Stimulated activated CD8-positive, alpha-beta memory T cell treated with anti-CD3 and anti-CD28 coated beads, Interleukin-2, amount 100 ng/mL, for 48 hours (primary cell): ENCODE measurements around the gene ANKRD40CL.

Source experiments
- DNase-seq, 2 donors: peaks; one replicate each; pipeline ENCODE4 v3.0.0-alpha.2; 2020; ENCODE audit warnings: low read depth in 2 of 2

Gene ANKRD40CL

DNA sequence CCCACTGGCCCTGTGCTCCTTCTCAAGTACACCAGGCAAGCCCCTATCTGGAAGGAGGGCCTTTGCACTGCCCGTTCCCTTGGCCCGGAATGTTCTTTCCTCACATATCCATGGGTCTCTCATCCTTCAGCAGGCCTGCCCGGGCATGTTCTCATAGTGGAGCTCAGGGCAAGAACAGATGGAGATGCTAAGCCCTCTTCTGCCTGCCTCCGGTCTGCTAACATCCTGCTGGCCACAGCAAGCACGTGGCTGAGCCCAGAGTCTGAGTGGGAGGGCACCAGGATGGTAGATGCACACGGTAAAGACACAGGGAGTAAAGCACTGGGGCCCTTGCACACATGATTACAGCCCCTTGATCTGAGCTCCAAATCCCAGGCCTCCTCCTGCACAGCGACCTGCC is 19.8 kb upstream of the ANKRD40CL start:
- DNase-seq, result no peak

DNA sequence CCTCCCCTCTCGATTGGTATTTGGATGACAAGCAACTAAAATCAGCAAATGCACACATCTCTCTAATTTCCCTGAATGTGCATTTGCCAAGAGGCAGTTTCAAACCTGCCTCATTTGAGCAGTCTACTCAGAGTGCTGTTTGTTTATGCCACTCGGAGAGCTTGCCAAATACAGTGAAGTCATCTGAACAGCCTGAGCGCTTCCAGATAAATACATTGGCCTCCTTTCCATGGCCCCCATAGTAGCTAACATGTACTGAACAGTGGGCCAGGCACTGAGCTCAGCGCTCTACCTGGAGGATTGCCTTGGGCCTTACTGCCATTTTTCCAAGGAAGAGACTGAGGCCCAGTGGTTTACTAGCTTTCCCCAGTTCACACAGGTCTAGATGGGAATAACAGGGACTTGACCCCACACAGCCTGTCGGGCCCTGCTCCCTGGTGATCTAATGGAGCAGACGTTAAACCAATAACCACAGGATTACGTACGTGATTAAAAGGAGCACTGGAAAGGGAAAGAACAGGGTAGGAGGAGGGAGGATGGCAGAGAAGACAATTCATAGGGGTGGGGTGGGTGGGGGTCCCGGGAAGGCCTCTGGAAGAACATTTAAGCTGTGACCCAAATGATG is 18.7 kb upstream of the ANKRD40CL start:
- no peak for DNase-seq

DNA sequence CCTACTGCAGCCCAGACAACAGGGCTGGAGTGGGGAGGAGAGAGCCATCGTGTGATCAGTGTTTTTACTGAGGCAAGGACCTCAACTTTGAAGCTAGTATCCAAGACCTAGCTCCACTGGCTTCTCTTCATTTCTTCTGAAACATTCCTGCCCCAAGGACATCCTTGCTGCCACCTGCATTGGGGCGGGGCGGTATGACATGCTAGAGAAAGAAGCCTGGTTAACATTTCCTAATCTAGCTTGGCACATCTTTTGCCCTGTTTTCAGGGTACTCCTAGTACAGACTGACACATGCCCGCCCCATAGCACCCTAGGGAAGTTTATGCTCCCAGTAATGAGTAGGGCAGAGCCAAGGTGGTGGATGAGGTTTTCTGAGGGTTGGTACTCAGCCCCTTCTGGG is 17.8 kb upstream of the ANKRD40CL start:
- no peak for DNase-seq

DNA sequence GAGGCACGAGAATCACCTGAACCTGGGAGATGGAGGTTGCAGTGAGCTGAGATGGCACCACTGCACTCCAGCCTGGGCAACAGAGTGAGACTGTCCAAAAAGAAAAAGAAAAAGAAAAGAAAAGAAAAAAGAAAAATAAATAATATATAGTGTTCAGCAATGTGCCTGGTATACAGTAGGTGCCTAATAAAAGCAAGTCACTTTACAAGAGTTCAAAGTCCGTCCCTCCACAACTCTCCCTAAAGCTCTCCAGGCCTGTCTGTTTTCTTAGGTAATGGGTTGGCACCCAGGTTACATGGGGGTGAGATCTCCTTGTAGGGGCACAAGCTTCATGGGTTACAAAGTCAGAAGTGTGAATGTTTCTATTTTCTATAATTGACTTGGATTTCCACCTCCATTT is 16.6 kb upstream of the ANKRD40CL start:
- DNase-seq, result no peak

GRCh38 chr17:50783193-50783660 is 15.9 kb upstream of the ANKRD40CL start:
- DNase-seq, result peak; percentile 65 to 74

DNA sequence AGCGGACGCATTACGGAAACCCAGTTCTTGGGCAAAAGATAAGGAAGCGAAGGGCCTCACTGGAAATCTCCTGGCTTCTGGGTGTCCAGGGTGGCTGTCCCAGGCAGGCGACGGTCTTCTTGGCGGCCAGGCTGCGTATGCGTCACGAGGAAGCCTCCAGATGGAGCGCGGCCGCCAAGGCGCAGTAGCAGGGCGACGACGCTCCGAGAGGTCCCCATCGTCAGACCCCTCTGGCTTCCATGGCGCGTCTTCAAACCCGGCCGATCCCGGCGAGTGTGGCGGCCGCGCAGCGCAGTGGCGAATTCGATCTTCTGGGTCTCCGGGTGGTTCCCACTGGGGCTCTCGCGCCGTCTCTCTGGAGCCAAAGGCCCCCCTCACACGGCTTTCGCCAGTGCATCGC is 13.8 kb upstream of the ANKRD40CL start:
- no peak for DNase-seq

- DNase-seq, result peak in 1 of 2 donors; percentile 22
Observed at GRCh38 chr17:50779747-50780353, 12.5 kb upstream of the ANKRD40CL start.

DNA sequence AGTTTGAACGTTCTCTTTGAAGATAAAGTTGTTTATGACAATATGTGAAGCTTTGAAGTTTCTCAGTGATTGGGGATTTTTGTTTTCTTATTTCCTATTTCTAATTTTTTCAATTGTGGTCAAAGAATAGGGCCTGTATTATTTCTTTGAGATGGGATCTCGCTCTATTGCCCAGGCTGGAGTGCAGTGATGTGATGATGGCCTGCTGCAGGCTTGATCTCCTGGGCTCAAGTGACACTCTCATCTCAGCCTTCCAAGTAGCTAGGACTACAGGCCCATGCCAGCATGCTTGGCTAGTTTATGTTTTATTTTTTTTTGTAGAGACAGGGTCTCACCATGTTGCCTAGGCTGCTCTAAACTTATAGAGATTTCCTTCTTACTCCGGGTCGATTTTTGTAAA is 11.7 kb upstream of the ANKRD40CL start:
- no peak for DNase-seq

DNA sequence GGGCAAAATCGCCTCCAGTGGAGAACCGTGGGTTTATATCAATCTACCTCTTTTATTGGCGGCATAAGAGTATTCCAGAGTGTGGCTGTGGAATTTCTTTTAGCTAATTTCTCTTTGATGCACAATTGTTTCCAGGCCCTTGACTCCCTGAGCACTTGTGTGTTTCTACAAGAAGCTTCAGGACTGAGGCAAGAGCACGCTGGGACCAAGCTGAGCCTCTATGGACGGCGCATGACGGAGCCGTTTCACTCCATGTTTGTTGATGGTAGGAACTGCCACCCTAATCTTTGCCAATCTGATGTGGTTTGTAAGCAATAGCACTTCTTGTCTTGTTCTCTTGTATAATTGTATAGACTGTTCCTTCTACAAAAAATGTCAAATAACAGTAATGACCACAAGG is 11.2 kb upstream of the ANKRD40CL start:
- no peak for DNase-seq

DNA sequence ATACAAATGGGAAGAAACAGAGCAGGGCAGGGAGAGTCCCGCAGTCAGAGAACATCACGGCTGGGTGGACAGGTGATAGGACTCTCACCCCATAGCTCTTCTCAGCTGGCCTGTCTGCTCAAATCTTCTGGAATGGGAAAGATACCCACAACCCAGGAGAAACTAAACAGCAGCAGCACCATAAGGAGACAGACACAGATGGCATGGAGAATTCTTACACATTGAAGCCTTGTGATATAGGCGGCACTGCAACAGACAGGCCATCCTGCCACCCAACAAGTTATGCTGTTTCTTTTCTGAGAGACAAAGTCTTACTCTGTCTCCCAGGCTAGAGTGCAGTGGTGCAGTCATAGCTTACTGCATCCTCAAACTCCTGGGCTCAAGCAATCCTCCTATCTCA is 8.6 kb upstream of the ANKRD40CL start:
- DNase-seq, result no peak

GRCh38 chr17:50774225-50774803 is 7.0 kb upstream of the ANKRD40CL start:
- no peak for DNase-seq

DNA sequence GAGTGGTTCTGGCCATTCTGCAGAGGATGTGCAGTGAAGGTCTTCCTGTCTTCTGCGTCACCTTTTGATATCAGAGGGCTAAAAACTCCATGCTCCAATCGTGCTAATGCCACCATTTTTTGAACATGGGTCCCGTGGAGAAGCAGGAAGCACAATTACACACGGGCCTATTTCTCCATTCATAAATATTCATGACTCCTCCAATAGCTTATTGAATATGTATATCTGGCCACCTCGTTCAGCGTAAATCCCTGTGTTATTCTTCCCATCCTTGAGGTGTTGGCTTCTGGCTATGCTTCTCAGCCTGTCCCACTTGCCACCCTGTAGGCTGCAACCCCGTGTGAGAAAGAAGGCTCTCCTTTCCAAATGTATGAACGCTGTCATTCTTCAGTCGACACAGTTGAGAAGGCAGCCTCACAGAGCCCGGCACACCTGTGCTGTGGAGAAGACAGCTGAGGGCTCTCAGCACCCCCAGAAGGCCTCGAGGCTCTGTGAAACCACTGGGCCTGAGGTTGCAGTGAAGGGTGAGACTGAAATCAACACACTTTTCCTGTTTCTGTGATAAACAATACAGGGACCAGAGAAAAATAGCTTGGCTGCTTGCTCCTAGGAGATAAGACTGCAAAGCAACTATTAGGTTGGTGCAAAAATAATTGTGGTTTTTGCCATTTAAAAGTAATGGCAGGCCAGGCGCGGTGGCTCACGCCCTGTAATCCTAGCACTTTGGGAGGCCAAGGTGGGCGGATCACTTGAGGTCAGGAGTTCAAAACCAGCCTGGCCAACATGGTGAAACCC is 4.9 kb upstream of the ANKRD40CL start:
- DNase-seq, result no peak

DNA sequence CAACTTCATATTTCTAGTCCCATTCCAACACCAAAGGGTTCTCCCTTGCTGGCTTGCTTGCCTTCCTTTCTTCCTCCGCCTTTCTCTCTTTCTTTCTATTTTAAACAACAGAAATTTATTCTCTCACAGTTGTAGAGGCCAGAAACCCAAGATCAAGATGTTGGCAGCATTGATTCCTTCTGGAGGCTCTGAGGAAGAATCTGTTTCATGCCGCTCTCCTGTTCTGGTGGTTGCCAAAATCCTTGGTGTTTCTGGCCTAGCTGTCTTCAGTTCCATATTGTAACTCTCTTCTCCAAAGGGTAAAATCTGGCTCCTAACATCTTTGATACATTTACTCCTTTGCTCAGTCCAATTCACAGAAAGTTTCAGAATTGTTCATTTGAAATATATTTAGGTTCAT is 3.0 kb upstream of the ANKRD40CL start:
- no peak for DNase-seq

DNA sequence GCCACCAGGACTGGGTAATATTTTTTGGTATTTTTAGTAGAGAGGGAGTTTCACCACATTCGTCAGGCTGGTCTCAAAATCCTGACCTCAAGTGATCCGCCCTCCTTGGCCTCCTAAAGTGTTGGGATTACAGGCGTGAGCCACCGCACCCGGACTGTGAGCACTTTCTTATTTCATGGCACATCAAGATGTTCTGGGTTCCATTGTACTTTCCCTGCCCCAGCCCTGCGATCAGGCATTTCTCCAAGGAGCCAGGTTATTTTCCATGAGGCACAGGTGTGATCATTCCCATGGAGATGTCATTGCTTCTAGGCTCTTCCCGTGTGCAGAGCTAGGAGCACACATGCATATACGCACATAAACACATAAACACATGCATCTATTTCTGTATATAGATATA is 2.6 kb upstream of the ANKRD40CL start:
- DNase-seq, result no peak

GRCh38 chr17:50768346-50768761 is 1.0 kb upstream of the ANKRD40CL start:
- no peak for DNase-seq

DNA sequence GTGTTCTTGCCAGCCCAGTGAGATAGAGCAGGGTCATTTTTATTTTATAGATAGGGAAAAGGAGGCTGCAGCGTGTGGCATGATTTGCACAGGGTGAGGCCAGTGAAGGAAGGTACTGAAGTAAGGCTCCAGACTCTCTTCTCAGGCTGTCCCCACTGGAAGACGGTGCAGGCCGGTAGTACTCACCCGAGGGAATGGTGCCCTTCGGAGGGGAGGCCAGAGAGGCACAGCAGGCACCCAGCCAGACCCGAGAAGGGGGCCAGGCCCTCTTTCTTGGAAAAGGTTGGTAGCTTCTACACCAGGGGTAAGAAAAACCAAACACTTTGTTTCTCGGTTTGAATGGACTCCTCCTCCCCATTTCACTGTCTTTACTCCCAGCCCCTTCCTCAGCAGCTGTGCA is 288 bp downstream of the ANKRD40CL start:
- DNase-seq, result no peak

DNA sequence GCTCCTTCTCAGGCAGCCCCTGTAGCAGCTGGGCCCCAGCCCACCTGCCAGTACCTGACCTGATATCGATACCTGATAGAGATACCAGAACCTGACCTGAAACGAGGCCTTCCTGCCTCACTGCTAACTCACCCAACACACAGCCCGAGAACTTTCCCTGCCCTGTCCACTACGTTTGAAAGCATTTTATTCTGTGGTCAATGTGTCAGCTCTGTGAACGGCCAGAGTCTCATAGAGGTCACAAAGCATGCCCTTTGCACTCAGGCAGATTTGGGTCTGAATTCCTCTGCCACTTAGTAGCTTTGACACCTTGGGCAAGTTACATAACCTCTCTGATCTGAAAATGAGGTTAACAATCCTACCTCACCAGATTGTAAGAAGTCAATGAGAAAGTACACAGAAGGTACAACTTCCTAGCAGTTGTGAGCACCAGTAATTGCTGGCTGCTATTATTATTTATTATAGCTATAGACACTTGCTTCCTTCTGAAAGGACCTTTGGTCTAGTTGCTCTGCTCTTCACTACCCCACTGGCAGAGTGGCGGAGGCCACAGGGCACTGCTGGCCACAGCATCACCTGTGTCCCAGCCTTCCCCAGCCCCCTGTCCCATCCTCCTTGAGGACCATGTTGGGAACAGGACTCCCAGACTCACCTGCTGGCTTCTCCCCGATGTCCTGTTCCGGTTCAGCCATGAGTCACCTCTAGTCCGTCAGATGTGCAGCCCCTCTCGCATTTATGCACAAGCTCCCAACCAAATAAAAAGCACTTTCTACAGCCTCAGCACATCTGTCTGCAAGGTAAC is 895 bp downstream of the ANKRD40CL start:
- DNase-seq, result no peak

- DNase-seq, result no peak
Observed at GRCh38 chr17:50765454-50766221, 1.7 kb downstream of the ANKRD40CL start.

DNA sequence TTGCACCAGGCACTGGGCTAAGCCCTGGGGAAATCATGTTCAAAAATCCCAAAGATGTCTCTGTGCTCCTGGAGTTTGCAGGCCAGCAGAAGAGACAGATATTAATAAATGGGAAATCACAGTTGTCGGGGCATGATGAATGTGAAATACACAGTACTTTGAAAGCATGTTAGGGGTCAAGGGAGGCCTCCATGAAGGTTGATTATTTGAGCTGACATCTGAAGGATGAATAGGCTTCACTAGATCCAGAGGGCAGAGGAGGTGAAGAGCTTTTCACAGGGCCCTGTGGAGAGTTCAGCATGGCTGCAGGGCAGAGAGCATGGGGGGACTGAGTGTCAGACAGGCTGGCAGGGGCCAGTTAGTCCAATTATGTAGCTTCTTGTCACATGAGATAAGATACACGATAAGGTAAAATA is 2.6 kb downstream of the ANKRD40CL start:
- no peak for DNase-seq

- DNase-seq, result no peak
Observed at GRCh38 chr17:50763716-50764475, 3.4 kb downstream of the ANKRD40CL start.
